ENCODE results near the gene SIGLEC15.
A peak's percentile ranks its signal among the peaks of the same experiment; 100 is the strongest.
"Not testable (repeated sequence)": the region's sequence is repeated elsewhere in the genome, so short reads cannot be mapped to it uniquely, and the experiment has no call there.

SIGLEC15 gene

GRCh38 chr18:45820106-45820745 lies 5.2 kb upstream of the SIGLEC15 start:
- DNase-seq: no peak

- DNase-seq: no peak
Measured at GRCh38 chr18:45821026-45821425, 4.4 kb upstream of the SIGLEC15 start.

- no peak for DNase-seq
Measured at GRCh38 chr18:45821711-45822110, 3.8 kb upstream of the SIGLEC15 start.

GRCh38 chr18:45826084-45826483 lies 609 bp downstream of the SIGLEC15 start:
- DNase-seq: no peak

- DNase-seq: not testable (repeated sequence)
Measured at GRCh38 chr18:45826716-45827115, 1.2 kb downstream of the SIGLEC15 start.

- no peak for DNase-seq
Measured at GRCh38 chr18:45828917-45829811, 3.7 kb downstream of the SIGLEC15 start.

GRCh38 chr18:45829855-45830254 lies 4.4 kb downstream of the SIGLEC15 start:
- DNase-seq: no peak

GRCh38 chr18:45830917-45831316 lies 5.4 kb downstream of the SIGLEC15 start:
- DNase-seq: no peak

GRCh38 chr18:45833846-45834245 lies 8.4 kb downstream of the SIGLEC15 start:
- no peak for DNase-seq

GRCh38 chr18:45834306-45834705 lies 8.8 kb downstream of the SIGLEC15 start:
- DNase-seq: no peak

- DNase-seq: no peak
Measured at GRCh38 chr18:45835057-45835636, 9.7 kb downstream of the SIGLEC15 start.

- DNase-seq: no peak
Measured at GRCh38 chr18:45836242-45837205, 11.0 kb downstream of the SIGLEC15 start.

GRCh38 chr18:45837283-45838070 lies 12.0 kb downstream of the SIGLEC15 start:
- DNase-seq: peak; percentile 52

GRCh38 chr18:45838302-45839070 lies 13.0 kb downstream of the SIGLEC15 start:
- DNase-seq: no peak

- DNase-seq: peak; percentile 9
Measured at GRCh38 chr18:45839414-45840395, 14.2 kb downstream of the SIGLEC15 start.

- DNase-seq: no peak
Measured at GRCh38 chr18:45841060-45841764, 15.7 kb downstream of the SIGLEC15 start.

GRCh38 chr18:45841765-45842442 lies 16.4 kb downstream of the SIGLEC15 start:
- no peak for DNase-seq

GRCh38 chr18:45843019-45843418 lies 17.5 kb downstream of the SIGLEC15 start:
- no peak for DNase-seq

Data from CD4-positive, alpha-beta T cell treated with Interferon gamma for 1 hour (primary cell).